HUES48 (cell line): Measurements from ENCODE around the gene ADGRG6.

Experiments used
- H3K27ac ChIP-seq: one replicate; pipeline ENCODE4 v1.7.0; 2013; ENCODE audit warnings: low read depth, low read length, inconsistent platforms
- H3K27me3 ChIP-seq: 2 replicates; pipeline ENCODE4 v1.6.1; 2013; ENCODE audit warnings: mild to moderate bottlenecking, low read length; ENCODE audit not compliant: control insufficient read depth, insufficient read depth
- H3K36me3 ChIP-seq: 2 replicates; pipeline ENCODE4 v1.6.1; 2013; ENCODE audit warnings: low read length; ENCODE audit not compliant: control insufficient read depth, insufficient read depth
- H3K4me1 ChIP-seq: 2 replicates; pipeline ENCODE4 v1.6.1; 2013; ENCODE audit warnings: mild to moderate bottlenecking, low read length; ENCODE audit not compliant: control insufficient read depth, insufficient read depth
- H3K4me3 ChIP-seq: 2 replicates; pipeline ENCODE4 v1.5.1; 2013; ENCODE audit warnings: mild to moderate bottlenecking, low read depth, low read length
- H3K9ac ChIP-seq: 2 replicates; pipeline ENCODE4 v1.6.1; 2013; ENCODE audit warnings: mild to moderate bottlenecking, low read depth, low read length, moderate library complexity
- H3K9me3 ChIP-seq: 2 replicates; pipeline ENCODE4 v1.6.1; 2013; ENCODE audit warnings: low read length; ENCODE audit not compliant: control insufficient read depth, insufficient read depth

Gene ADGRG6

DNA sequence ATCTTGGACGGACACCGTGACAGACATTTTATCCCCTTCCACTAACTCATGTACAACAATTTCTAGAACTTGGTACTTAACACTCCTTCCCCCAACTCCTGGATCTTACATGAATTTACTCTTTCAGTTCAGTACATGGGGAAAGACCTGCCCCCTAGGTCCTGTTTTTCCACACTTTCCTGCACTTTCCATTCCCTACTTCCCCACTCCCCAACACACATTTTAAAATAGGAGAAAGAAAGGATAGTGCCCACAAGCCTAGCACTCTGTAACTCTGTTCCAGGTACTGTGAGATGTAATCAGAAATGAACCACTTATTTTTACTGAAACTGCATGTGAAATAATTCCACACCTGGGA, 1.3 kb downstream of the ADGRG6 start:
- Histone ChIP-seq H3K9me3 (no peaks in the 10 kb centered on the region), H3K36me3 (no peaks in the 10 kb centered on the region), H3K27ac (no peak overlapping the region), H3K9ac (no peak overlapping the region), H3K4me3 (peak overlapping the region; percentile 6; the same call in 1 of the 2 replicates), H3K27me3 (peaks cover 40% of the 10 kb centered on the region), H3K4me1 (peaks cover 29% of the 10 kb centered on the region)

DNA sequence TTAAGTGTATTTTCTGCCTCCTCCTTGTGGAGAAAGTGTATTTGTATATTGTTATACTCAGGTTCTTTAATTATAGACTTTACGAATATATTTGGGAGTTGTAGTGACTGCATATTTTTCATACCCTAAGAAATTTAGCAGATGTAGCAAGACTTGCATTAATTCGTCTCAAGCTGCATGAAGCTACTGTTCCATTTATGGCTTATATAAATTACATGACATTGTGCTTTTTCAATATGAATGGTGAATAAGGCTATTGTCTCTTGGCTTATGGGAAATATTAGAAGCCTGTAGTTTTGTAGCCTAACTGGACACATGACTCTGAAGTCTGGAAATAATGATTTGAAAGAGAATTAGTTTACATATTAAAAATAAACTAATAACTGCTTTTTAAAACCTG, 2.4 kb downstream of the ADGRG6 start:
- Histone ChIP-seq H3K9me3 (no peaks in the 10 kb centered on the region), H3K4me1 (peaks cover 30% of the 10 kb centered on the region), H3K27ac (no peak overlapping the region), H3K36me3 (no peaks in the 10 kb centered on the region), H3K27me3 (peaks cover 40% of the 10 kb centered on the region), H3K9ac (no peak overlapping the region), H3K4me3 (no peak overlapping the region)

DNA sequence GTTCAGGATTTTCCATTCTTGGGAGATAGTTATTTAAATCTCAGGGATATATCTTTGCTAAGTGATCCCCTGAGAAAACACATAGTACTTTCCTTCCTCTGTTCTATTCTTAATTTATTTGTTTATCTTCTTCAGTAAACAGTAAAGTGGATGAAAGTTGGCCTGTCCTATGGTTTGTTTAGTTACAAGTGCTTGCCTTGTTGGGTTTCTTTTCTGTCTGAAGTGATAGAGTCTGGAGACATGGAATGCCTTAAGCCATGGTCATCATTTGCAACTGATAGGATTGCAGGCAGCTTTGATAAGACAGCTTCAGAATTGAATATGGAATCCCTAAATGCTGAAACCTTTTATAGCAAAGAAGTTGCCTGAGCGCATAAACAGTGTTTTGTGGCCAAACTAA, 4.9 kb downstream of the ADGRG6 start:
- Histone ChIP-seq H3K9ac (no peak overlapping the region), H3K4me3 (no peak overlapping the region), H3K27me3 (peaks cover 21% of the 10 kb centered on the region), H3K27ac (peak overlapping the region; percentile 10), H3K36me3 (no peaks in the 10 kb centered on the region), H3K9me3 (no peaks in the 10 kb centered on the region), H3K4me1 (peaks cover 26% of the 10 kb centered on the region)

DNA sequence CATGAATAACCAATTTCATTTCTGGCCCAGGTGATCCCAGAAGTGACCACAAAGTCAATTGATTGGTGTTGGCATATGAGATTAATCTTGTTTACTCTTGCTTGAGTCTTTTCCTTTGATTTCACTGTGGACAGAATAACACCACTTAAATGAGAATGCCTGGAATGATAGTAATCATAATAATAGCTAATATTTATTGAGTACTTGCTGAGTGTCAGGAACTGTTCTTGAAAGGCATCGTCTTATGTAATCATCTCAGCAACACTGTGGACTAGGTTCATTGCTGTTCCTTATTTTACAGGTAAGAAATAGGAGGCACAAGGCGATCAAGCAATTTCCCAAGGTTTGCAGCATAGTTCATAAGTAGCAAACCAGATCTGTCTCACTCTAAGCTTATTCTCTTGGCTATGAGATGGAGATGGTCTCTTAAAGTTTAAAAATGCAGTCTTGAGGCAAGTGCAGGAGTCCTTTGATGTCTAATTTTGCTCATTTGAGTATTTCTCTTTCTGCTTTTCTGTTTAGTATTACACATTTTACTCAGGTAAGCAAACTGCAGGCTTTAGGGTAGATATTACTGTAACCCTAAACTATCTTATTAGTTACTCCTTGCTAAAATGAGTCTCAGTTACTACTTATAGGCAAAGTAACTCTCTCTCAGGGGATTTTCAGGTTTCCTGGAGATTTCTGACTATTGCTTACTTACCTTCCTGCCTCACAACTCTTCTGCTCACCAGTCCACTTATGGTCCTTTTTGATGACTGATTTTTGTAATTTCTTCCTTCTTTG, 6.3 kb downstream of the ADGRG6 start:
- H3K9me3 ChIP-seq: no peaks in the 10 kb centered on the region
- no peak overlapping the region for H3K27ac ChIP-seq
- no peaks in the 10 kb centered on the region for H3K36me3 ChIP-seq
- no peak overlapping the region for H3K9ac ChIP-seq
- peaks cover 7% of the 10 kb centered on the region for H3K27me3 ChIP-seq
- H3K4me3 ChIP-seq: no peak overlapping the region
- H3K4me1 ChIP-seq: peaks cover 21% of the 10 kb centered on the region

DNA sequence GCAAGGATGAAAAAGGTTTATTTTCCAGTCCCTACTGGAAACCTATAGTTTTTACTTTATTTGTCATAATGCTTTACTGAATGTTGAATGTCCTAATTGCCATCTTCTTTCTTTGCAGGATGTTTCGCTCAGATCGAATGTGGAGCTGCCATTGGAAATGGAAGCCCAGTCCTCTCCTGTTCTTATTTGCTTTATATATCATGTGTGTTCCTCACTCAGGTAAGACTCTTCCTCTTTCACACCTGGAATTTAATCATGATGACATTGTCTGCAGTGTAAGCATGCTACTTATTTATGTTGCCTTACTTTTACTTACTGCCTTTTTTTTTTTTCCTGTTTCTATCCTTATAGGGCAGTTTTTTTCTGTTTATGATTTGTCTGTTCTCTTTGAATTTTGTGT, 7.6 kb downstream of the ADGRG6 start:
- Histone ChIP-seq H3K4me3 (no peak overlapping the region), H3K27ac (no peak overlapping the region), H3K36me3 (no peaks in the 10 kb centered on the region), H3K9ac (no peak overlapping the region), H3K4me1 (peaks cover 21% of the 10 kb centered on the region), H3K9me3 (no peaks in the 10 kb centered on the region), H3K27me3 (no peaks in the 10 kb centered on the region)

DNA sequence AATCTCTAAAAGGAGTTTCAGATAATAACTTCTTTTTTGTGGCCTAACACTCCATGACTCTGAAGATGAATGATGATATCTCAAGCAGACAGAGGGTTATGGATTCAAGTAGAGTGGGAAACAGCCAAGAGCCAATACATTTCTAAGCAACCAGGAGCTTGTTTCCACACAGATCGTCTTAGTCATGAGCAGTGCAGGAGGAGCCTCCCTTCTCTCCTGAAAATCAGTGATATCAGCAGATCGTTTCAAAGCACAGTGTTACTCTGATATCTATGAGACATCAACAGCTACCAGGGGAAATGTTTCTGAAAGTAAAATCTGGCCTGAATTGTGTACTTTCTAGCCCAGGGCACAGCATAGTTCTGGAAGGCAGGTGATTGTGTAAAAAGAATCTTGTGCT, 11.5 kb downstream of the ADGRG6 start:
- Histone ChIP-seq H3K27me3 (no peaks in the 10 kb centered on the region), H3K36me3 (no peaks in the 10 kb centered on the region), H3K4me3 (no peak overlapping the region), H3K27ac (no peak overlapping the region), H3K4me1 (peaks cover 3% of the 10 kb centered on the region), H3K9me3 (no peaks in the 10 kb centered on the region), H3K9ac (no peak overlapping the region)

DNA sequence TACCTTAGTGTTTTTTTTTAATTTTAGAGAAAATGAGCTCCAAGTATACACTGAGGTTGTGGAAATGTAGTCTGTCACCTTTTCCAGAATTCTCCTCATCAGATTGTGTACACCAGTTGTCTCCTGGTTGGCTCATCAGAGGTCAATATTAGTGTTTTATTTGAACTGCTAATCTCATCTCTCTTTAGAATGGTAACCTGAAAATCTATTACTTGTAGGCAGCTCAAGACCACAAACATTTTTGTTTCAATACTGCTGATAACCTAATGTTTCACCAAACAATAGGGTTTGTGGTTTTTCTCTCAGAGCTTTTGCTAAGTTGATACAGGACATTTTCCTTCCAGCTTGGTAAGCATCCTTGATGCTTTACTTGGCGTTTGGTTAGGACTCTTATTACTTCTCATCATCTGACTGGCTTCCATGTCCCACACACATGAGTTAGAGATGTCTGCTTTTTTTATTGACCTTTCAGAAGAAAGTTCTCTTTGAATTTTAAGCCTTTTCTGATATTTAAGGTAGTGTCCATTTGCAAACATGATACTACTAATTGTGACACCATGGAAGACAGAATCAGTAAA, 15.1 kb downstream of the ADGRG6 start:
- Histone ChIP-seq H3K4me1 (0 out of 2 replicates have a peak, but pooled peaks cover 3% of the 10 kb centered on the region), H3K9ac (no peak overlapping the region)

DNA sequence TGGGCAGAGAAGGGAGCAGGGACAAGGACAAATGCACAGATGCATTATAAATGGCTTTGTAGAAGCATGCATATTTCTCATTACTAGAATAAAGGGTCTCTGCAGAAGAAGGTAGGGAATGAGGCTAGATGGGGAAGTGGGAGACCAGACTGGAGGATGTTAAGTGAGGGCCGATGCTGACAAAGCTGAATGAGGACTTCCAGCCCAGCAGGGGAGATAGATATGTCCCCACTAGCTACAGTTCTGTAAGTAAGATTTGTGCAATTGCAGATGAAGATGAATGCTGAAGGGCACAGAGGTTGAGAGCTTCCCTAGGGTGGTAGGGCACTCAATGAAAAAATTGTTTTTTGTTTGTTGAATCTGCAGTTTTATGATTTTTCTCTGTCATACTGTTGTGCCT, 16.9 kb downstream of the ADGRG6 start:
- Histone ChIP-seq H3K4me3 (no peak overlapping the region), H3K9me3 (no peaks in the 10 kb centered on the region), H3K27ac (no peak overlapping the region), H3K27me3 (no peaks in the 10 kb centered on the region), H3K36me3 (no peaks in the 10 kb centered on the region), H3K9ac (no peak overlapping the region), H3K4me1 (peaks cover 8% of the 10 kb centered on the region; the same call in 1 of the 2 replicates)

More for the DNA sequence above, 15.1 kb downstream of the ADGRG6 start:
- Histone ChIP-seq H3K27me3 (no peaks in the 10 kb centered on the region), H3K4me3 (no peak overlapping the region), H3K36me3 (no peaks in the 10 kb centered on the region), H3K9me3 (no peaks in the 10 kb centered on the region), H3K27ac (no peak overlapping the region)

DNA sequence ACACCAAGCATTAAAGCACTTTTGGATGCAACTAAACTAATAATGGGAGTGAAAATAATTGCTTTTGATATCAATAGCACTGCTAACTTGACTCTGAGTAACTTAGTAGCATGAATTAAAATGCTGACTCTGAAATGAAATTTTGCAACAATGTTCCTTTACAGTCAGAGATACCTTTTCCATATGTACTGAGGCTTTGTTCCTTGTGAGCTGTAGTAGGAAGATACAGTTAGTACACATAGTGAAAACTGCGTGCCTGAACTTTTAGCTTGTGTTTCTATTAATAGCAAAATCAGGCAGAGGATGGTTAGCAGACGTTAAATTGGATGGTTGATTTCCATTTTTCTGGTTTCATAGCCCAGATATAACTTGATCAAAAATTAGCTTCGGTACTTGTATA, 18.6 kb downstream of the ADGRG6 start:
- Histone ChIP-seq H3K9me3 (no peaks in the 10 kb centered on the region), H3K4me1 (peaks cover 16% of the 10 kb centered on the region), H3K27ac (no peak overlapping the region), H3K27me3 (no peaks in the 10 kb centered on the region), H3K9ac (no peak overlapping the region), H3K36me3 (no peaks in the 10 kb centered on the region), H3K4me3 (no peak overlapping the region)

DNA sequence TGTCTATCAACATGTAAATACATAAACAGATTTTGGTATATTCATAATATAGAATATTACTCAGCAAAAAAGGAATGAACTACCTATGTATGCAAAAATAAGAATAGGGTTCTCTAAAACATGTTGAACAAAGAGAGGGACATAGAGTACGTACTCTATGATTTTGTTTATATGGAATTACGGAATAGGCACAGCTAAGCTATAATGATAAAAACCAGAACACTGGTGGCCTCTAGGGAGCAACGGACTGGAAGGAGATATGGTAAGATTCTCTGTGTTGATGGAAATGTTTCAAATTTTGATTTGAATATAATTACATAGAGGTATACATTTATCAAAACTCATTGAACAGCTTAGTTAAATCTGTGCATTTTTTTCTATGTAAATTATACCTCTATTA, 19.6 kb downstream of the ADGRG6 start:
- Histone ChIP-seq H3K27me3 (no peaks in the 10 kb centered on the region), H3K27ac (no peak overlapping the region), H3K9ac (no peak overlapping the region), H3K36me3 (no peaks in the 10 kb centered on the region), H3K9me3 (no peaks in the 10 kb centered on the region), H3K4me1 (peaks cover 16% of the 10 kb centered on the region), H3K4me3 (no peak overlapping the region)

DNA sequence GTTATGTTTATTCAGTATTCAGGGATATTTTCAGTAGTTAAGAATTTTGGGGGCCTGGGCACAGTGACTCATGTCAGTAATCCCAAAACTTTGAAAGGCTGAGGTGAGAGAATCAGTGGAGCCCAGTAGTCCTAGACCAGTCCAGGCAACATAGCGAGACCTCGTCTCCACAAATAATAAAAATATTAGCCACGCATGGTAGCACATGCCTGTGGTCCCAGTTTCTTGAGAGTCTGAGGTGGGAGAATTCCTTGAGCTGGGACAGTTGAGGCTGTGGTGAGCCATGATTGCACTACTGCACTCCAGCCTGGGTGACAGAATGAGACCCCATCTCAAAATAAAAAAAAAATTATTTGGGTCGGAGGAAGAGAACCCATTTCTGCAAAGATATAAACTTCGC, 20.3 kb downstream of the ADGRG6 start:
- no peak overlapping the region for H3K4me3 ChIP-seq
- no peaks in the 10 kb centered on the region for H3K27me3 ChIP-seq
- H3K4me1 ChIP-seq: peaks cover 16% of the 10 kb centered on the region

More for the DNA sequence above, 20.3 kb downstream of the ADGRG6 start:
- H3K27ac ChIP-seq: no peak overlapping the region
- no peaks in the 10 kb centered on the region for H3K36me3 ChIP-seq
- H3K9me3 ChIP-seq: no peaks in the 10 kb centered on the region
- no peak overlapping the region for H3K9ac ChIP-seq
